CD4-positive, alpha-beta T cell treated with Interleukin-4 for 1 hour (primary cell): Measurements from ENCODE around the gene PROZ.

ENCODE experiments used
- DNase-seq, 2 donors: peaks; one replicate each; pipeline ENCODE4 v3.0.0-alpha.2; 2020 to 2022

PROZ gene, protein sequence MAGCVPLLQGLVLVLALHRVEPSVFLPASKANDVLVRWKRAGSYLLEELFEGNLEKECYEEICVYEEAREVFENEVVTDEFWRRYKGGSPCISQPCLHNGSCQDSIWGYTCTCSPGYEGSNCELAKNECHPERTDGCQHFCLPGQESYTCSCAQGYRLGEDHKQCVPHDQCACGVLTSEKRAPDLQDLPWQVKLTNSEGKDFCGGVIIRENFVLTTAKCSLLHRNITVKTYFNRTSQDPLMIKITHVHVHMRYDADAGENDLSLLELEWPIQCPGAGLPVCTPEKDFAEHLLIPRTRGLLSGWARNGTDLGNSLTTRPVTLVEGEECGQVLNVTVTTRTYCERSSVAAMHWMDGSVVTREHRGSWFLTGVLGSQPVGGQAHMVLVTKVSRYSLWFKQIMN

GRCh38 chr13:113157929-113158747, at the start of gene PROZ:
Gene PROZ (plus strand): TSS chr13:113158648. CDS start chr13:113158661, 13 bp downstream.
- no peak for DNase-seq

GRCh38 chr13:113109151-113110047, 49.0 kb upstream of the PROZ start:
- DNase-seq = peak in 1 of 2 donors; percentile 2

DNA sequence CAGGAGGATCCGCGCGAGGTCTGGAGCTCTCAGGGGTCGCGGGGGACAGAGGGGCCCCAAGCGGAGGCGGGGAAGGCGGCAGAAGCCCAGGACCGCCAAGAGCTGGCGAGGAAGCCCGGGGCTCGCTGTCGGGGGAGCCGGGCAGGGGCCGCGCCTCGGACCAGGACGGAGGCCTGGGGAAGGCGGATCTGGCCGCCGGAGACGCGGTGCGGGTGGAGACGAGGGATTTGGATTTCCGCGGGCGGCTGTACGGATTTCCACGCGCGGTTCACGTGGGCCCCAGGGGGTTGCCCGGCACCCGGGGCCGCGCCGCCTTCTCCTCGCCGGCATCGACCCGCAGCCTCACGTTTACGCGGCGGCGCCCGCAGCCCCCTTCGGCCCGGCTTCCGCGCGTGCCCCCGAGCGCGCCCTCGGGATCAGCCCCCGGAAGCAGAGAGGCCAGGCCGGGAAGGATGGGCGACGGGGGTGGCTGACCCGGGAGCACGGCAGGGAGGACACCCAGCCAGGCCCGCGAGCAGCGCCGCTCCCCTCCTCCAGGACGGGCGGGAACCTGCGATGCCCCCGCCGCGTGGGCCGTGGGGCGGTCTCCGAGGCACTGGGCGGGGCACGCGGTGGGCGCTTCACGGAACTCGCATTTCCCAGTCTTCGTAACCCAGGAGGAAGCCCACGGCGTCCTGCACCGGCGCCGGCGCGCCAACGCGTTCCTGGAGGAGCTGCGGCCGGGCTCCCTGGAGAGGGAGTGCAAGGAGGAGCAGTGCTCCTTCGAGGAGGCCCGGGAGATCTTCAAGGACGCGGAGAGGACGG, 48.2 kb upstream of the PROZ start:
- peak; percentile 5 to 10 for DNase-seq

DNA sequence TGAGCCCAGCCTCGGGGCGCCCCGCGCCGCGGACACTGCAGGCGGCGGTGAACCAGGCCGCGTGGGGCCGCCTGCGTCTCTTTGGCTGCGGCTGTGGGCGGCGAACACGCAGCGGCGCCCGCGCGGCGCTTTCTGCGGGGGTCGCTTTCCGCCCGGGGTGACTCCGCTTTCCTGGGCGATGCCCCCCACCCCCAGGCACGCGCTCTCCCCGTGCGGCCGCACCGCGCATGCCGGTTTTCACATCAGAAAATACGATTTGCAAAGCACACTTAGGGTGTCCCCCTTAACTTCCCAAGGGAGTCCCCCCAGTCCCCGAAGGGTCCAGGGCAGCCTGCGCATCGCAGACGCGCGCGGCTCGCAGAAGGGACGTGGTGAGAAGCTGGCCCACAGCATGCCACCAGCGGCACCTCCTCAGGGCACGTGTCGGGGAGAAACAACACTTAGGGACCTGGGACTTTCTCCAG, 47.6 kb upstream of the PROZ start:
- peak in 1 of 2 donors; percentile 10 for DNase-seq

- peak in 1 of 2 donors; percentile 9 for DNase-seq
Observed at GRCh38 chr13:113111821-113112220, 46.6 kb upstream of the PROZ start.

- DNase-seq = peak in 1 of 2 donors; percentile 7
Observed at GRCh38 chr13:113112475-113112874, 46.0 kb upstream of the PROZ start.

DNA sequence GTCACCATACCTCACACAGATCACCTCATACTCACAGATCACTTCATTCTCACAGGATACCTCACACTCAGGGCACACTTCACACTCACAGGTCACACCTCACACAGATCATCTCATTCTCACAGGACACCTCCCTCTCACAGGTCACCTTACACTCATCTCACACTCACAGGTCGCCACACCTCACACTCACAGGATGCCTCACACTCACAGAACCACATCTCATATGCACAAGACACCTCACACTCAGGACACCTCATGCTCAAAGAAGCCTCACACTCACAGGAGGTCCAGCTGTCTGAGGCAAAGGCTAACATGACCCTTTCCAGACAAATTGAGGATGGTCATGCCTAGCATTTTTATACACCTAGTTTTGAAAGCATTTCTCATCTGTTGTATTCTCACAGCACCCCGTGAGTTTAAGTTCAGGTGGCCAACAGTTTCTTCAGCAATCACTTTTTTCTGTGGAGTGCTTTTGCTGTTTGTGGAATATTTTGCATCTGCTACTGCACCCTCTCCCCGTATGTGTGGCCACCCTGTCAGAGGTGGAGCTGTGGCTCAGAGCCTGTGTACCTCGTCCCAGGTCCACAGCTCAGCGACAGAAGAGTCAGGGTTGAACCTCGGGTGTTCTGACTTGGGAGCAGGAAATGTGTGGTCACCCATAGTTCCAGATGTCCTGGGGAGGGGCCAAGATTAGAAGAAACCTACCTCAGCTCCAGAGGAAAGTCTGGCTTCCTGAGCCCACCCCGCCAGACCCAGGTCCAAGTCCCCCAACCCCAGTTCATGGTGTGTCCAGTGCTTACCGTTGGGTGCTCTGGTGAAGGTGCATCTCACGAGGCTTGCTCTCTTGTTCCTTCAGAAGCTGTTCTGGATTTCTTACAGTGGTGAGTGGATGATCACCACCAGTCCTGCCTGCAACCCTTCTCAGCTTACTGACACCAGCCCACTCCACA, 45.3 kb upstream of the PROZ start:
- DNase-seq = peak in 1 of 2 donors; percentile 10

DNA sequence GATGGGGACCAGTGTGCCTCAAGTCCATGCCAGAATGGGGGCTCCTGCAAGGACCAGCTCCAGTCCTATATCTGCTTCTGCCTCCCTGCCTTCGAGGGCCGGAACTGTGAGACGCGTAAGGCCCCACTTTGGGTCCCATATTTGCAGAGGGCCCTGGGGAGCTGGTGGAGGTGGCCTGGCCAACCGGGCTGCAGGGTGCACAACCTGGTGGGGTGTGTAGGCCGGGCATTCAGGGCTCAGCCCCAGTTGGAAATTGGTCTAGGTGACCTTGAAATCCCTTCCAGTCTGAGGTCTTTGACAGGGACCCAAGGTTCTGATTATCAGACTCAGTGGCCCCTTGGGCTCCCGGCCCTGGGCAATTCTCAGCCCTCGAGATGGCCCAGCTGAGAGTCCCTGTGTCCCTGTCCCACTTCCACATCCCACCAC, 44.6 kb upstream of the PROZ start:
- no peak for DNase-seq

- no peak for DNase-seq
Observed at GRCh38 chr13:113114511-113115362, 43.7 kb upstream of the PROZ start.

DNA sequence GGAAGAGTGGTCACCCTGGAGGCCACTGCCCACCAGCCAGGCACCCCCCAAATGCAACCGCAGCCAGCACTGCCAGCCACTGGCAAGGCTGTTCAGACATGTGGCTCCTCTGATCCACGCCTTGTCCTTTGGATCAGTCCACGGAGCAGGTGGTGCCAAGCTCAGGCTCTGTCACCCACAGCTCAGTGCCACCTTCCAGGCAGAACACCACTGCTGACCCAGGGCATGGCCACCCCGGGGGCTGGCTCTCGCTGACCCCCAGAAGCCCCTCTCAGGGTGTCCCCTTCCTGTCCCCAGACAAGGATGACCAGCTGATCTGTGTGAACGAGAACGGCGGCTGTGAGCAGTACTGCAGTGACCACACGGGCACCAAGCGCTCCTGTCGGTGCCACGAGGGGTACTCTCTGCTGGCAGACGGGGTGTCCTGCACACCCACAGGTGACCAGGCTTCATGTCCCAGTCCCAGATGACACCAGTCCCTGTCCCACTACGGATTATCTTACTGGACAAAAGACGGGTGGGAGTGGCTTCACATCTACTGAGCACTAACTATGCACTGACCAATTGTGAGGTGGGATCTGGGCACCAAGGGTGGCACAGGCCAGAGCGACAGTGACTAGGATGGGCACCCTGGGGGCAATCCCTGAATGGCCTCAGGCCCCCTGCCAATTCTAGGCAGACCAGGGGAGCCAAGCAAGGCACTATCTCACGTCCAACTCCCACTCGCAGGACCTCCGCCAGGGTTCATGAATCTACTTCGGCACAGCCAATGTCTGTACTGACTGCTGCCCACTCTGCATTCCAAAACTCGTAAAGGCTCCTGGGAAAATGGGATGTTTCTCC, 42.9 kb upstream of the PROZ start:
- no peak for DNase-seq

- no peak for DNase-seq
Observed at GRCh38 chr13:113116206-113116800, 42.1 kb upstream of the PROZ start.

GRCh38 chr13:113116871-113117271, 41.6 kb upstream of the PROZ start:
- no peak for DNase-seq

GRCh38 chr13:113117335-113117872, 41.0 kb upstream of the PROZ start:
- no peak for DNase-seq

DNA sequence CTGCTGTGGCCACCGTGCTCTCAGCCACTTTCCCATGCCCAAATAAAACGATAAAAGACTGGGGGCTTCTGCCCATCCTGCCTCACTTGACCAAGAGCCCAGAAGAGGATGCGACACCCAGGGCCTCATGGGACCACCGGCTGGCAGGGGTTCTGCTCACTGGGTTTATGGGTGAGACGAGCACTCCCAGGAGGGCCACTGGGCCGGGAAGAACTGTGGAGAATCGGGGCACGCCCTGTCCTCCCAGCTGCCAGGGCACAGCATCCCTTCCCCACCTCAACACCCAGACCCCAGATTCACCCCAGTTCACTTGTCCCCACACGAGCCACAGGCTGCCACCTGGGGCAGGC, 40.6 kb upstream of the PROZ start:
- DNase-seq = no peak

DNA sequence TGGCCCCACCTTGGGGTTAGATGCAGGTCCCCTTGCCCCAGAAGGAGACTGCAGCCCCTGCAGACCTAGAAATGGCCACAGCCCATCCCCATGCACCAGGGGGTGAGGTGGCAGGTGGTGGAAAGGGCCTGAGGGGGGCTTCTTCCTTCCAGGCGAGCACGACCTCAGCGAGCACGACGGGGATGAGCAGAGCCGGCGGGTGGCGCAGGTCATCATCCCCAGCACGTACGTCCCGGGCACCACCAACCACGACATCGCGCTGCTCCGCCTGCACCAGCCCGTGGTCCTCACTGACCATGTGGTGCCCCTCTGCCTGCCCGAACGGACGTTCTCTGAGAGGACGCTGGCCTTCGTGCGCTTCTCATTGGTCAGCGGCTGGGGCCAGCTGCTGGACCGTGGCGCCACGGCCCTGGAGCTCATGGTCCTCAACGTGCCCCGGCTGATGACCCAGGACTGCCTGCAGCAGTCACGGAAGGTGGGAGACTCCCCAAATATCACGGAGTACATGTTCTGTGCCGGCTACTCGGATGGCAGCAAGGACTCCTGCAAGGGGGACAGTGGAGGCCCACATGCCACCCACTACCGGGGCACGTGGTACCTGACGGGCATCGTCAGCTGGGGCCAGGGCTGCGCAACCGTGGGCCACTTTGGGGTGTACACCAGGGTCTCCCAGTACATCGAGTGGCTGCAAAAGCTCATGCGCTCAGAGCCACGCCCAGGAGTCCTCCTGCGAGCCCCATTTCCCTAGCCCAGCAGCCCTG, 40.0 kb upstream of the PROZ start:
- DNase-seq = no peak

DNA sequence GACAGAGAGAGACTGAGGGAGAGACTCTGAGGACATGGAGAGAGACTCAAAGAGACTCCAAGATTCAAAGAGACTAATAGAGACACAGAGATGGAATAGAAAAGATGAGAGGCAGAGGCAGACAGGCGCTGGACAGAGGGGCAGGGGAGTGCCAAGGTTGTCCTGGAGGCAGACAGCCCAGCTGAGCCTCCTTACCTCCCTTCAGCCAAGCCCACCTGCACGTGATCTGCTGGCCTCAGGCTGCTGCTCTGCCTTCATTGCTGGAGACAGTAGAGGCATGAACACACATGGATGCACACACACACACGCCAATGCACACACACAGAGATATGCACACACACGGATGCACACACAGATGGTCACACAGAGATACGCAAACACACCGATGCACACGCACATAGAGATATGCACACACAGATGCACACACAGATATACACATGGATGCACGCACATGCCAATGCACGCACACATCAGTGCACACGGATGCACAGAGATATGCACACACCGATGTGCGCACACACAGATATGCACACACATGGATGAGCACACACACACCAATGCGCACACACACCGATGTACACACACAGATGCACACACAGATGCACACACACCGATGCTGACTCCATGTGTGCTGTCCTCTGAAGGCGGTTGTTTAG, 39.2 kb upstream of the PROZ start:
- no peak for DNase-seq

GRCh38 chr13:113119822-113120189, 38.6 kb upstream of the PROZ start:
- no peak for DNase-seq
